Gastroesophageal sphincter (tissue), 3 donors: Measurements from ENCODE around the gene DST.

Source experiments
- EP300 ChIP-seq: sonication (generic); formaldehyde crosslinking; IDR thresholded peaks from one replicate; pipeline ENCODE4 v1.6.1; 2017; ENCODE audit warnings: antibody characterized with exemption, mild to moderate bottlenecking
- POLR2A ChIP-seq, 2 donors: fragments of 450-650 bp; IDR thresholded peaks; one replicate each; pipeline ENCODE4 v1.6.1; 2017; ENCODE audit warnings: antibody characterized with exemption in 2 of 2, mild to moderate bottlenecking in 2 of 2, moderate library complexity in 1 of 2
- TF ChIP-seq, protein P1 (sequence below), 4 experiments: fragments of 200-600 bp in 2 of 4; fragments of 450-650 bp in 2 of 4; sonication (generic) in 1 of 4; IDR thresholded peaks; one replicate each; pipeline ENCODE4 v1.5.1; 2017 to 2019; ENCODE audit warnings: antibody characterized with exemption in 4 of 4, mild to moderate bottlenecking in 2 of 4, moderate library complexity in 2 of 4

DNA sequence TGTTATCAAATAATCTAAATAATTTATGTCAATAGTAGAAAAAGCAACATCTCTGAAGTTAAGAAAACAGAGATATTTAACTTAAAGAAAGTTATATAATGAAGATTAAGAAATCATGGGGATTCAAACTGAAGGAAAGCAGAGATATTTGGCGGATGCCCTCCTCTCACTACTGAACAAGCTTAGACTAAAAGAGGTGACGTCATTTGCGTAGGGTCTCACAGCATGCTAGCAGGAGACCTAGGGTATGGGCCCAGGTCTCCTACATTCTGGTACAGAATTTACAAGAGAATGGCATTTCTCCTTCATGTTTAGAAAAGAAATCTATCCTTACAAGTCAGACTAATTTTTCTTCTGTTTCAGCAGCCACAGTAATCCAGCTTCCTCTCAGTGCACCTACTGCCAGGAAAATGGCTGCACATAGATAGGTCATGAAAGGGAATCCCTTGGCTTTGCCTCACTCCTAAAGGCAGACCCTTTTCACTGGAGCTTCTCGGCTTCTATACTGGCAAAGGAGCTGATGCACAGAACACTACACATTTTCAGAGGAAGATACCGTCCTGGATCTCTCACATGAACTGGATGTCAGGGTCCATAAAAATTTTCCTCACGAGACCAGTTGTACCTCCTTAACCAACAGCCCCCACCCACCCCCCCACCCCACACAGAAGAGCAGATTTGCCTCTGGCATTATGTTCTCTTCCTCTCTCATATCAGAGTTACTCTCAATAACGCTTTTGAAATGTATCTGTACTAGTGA, 41.8 kb upstream of the DST start:
- TF ChIP-seq, protein P1, sequence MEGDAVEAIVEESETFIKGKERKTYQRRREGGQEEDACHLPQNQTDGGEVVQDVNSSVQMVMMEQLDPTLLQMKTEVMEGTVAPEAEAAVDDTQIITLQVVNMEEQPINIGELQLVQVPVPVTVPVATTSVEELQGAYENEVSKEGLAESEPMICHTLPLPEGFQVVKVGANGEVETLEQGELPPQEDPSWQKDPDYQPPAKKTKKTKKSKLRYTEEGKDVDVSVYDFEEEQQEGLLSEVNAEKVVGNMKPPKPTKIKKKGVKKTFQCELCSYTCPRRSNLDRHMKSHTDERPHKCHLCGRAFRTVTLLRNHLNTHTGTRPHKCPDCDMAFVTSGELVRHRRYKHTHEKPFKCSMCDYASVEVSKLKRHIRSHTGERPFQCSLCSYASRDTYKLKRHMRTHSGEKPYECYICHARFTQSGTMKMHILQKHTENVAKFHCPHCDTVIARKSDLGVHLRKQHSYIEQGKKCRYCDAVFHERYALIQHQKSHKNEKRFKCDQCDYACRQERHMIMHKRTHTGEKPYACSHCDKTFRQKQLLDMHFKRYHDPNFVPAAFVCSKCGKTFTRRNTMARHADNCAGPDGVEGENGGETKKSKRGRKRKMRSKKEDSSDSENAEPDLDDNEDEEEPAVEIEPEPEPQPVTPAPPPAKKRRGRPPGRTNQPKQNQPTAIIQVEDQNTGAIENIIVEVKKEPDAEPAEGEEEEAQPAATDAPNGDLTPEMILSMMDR (IDR thresholded peaks at IDR 0.05), result no peak
- no peak for TF ChIP-seq EP300
- no peak for TF ChIP-seq POLR2A (IDR thresholded peaks at IDR 0.05)
